ENCODE data around the gene ZNF319. TPM values are rescaled to one million over a fixed set of nuclear protein-coding genes. Genes with fewer than 3 reads are reported as not detected.

ZNF319 gene
- total RNA-seq, 1 donor from 2014 or later, result 14.9 TPM

GRCh38 chr16:57985204-57986181 lies 15.0 kb downstream of the ZNF319 start:
- no peak overlapping the region for H3K27ac Mint-ChIP-seq (ENCODE audit: unreplicated experiment)
- peak overlapping the region; percentile 80 for H3K4me3 Mint-ChIP-seq (ENCODE audit: unreplicated experiment)
- DNase-seq (ENCODE audit: extremely low spot score, unreplicated experiment), result no peak
- TF ChIP-seq, protein P1, sequence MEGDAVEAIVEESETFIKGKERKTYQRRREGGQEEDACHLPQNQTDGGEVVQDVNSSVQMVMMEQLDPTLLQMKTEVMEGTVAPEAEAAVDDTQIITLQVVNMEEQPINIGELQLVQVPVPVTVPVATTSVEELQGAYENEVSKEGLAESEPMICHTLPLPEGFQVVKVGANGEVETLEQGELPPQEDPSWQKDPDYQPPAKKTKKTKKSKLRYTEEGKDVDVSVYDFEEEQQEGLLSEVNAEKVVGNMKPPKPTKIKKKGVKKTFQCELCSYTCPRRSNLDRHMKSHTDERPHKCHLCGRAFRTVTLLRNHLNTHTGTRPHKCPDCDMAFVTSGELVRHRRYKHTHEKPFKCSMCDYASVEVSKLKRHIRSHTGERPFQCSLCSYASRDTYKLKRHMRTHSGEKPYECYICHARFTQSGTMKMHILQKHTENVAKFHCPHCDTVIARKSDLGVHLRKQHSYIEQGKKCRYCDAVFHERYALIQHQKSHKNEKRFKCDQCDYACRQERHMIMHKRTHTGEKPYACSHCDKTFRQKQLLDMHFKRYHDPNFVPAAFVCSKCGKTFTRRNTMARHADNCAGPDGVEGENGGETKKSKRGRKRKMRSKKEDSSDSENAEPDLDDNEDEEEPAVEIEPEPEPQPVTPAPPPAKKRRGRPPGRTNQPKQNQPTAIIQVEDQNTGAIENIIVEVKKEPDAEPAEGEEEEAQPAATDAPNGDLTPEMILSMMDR (IDR thresholded peaks at IDR 0.05), result no peak
- no peaks in the 10 kb centered on the region for H3K36me3 Mint-ChIP-seq (ENCODE audit: unreplicated experiment)
- H3K4me1 Mint-ChIP-seq (ENCODE audit: unreplicated experiment), result peaks cover 4% of the 10 kb centered on the region
- no peaks in the 10 kb centered on the region for H3K9me3 Mint-ChIP-seq (ENCODE audit: unreplicated experiment)
- H3K27me3 Mint-ChIP-seq (ENCODE audit: unreplicated experiment), result peaks cover 27% of the 10 kb centered on the region

DNA sequence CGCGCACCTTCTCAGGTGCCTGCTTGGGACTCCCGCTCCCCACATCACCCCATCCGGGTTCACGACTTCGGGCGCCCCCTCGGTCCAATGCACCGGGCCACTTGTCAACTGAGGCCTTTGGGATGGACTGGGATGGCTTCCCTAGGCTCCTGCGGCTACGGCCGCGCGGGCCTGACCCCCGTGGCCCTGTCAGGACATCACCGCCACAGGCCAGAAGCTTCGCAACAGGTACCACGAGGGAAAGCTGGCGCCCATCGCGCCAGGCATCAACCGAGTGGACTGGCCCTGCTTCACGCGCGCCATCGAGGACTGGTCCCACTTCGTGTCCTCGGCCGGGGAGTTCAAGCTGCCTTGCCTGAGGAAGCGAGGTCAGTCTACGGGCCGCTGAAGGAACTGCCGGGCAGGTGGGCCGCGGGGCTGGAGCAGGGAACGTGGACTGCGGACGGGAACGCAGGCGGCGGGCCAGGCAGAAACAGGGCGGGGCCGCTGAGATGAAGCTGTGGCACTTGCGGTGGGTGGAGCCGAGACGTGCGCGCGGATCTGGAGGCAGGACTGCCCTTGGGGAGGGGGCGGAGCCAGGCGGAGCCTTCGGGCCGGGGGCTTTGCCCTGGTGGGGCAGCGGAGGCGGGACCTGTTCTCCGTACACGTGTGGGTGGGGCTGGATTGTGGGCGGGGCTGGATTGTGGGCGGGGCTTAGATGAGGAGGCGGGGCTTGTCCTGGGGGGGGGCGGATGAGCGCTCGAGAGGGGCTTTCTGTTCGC lies 15.8 kb downstream of the ZNF319 start:
- peaks cover 4% of the 10 kb centered on the region for H3K4me1 Mint-ChIP-seq (ENCODE audit: unreplicated experiment)
- TF ChIP-seq, protein P1 (IDR thresholded peaks at IDR 0.05), result no peak
- no peaks in the 10 kb centered on the region for H3K36me3 Mint-ChIP-seq (ENCODE audit: unreplicated experiment)
- peaks cover 27% of the 10 kb centered on the region for H3K27me3 Mint-ChIP-seq (ENCODE audit: unreplicated experiment)
- no peaks in the 10 kb centered on the region for H3K9me3 Mint-ChIP-seq (ENCODE audit: unreplicated experiment)
- no peak overlapping the region for H3K27ac Mint-ChIP-seq (ENCODE audit: unreplicated experiment)
- H3K4me3 Mint-ChIP-seq (ENCODE audit: unreplicated experiment), result peak overlapping the region; percentile 80
- DNase-seq (ENCODE audit: extremely low spot score, unreplicated experiment), result peak; percentile 91

- DNase-seq (ENCODE audit: extremely low spot score, unreplicated experiment), result no peak
- Mint-ChIP-seq H3K27ac (ENCODE audit: unreplicated experiment) (no peak overlapping the region), H3K9me3 (ENCODE audit: unreplicated experiment) (no peaks in the 10 kb centered on the region), H3K4me1 (ENCODE audit: unreplicated experiment) (peaks cover 4% of the 10 kb centered on the region), H3K27me3 (ENCODE audit: unreplicated experiment) (peaks cover 27% of the 10 kb centered on the region), H3K36me3 (ENCODE audit: unreplicated experiment) (no peaks in the 10 kb centered on the region), H3K4me3 (ENCODE audit: unreplicated experiment) (no peak overlapping the region)
- TF ChIP-seq, protein P1 (IDR thresholded peaks at IDR 0.05), result no peak
Measured at GRCh38 chr16:57982385-57982784, 18.1 kb downstream of the ZNF319 start.

DNA sequence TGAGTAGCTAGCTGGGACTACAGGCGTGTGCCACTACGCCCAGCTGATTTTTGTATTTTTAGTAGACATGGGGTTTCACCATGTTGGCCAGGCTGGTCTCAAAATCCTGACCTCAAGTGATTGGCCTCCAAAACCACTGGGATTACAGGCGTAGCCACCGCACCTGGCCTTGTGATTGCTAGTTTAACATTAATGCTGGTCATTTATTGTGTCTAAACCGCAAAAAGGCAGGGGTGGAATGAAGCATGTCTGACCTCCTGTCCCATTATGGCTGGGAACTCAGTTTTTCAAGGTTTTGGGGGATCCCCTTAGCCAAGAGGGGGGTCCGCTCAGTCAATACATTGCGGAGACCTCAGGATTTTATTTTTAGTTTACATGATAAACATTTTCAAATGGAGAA lies 18.8 kb downstream of the ZNF319 start:
- H3K4me3 Mint-ChIP-seq (ENCODE audit: unreplicated experiment), result no peak overlapping the region
- H3K4me1 Mint-ChIP-seq (ENCODE audit: unreplicated experiment), result peaks cover 4% of the 10 kb centered on the region
- peaks cover 24% of the 10 kb centered on the region for H3K27me3 Mint-ChIP-seq (ENCODE audit: unreplicated experiment)
- TF ChIP-seq, protein P1 (IDR thresholded peaks at IDR 0.05), result no peak
- no peak for DNase-seq (ENCODE audit: extremely low spot score, unreplicated experiment)
- no peak overlapping the region for H3K27ac Mint-ChIP-seq (ENCODE audit: unreplicated experiment)
- H3K9me3 Mint-ChIP-seq (ENCODE audit: unreplicated experiment), result no peaks in the 10 kb centered on the region
- H3K36me3 Mint-ChIP-seq (ENCODE audit: unreplicated experiment), result no peaks in the 10 kb centered on the region
